ENCODE results near the gene SLC9A9.

GRCh38 chr3:143650827-143651226 lies 197.4 kb downstream of the SLC9A9 start:
- TF ChIP-seq, protein P1, sequence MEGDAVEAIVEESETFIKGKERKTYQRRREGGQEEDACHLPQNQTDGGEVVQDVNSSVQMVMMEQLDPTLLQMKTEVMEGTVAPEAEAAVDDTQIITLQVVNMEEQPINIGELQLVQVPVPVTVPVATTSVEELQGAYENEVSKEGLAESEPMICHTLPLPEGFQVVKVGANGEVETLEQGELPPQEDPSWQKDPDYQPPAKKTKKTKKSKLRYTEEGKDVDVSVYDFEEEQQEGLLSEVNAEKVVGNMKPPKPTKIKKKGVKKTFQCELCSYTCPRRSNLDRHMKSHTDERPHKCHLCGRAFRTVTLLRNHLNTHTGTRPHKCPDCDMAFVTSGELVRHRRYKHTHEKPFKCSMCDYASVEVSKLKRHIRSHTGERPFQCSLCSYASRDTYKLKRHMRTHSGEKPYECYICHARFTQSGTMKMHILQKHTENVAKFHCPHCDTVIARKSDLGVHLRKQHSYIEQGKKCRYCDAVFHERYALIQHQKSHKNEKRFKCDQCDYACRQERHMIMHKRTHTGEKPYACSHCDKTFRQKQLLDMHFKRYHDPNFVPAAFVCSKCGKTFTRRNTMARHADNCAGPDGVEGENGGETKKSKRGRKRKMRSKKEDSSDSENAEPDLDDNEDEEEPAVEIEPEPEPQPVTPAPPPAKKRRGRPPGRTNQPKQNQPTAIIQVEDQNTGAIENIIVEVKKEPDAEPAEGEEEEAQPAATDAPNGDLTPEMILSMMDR (IDR thresholded peaks at IDR 0.05 in 4 of 5, conservative IDR thresholded peaks at IDR 0.05 in 1 of 5), result no peak
- no peak for TF ChIP-seq POLR2A (IDR thresholded peaks at IDR 0.05)
